GM23248 (cell line): Measurements from ENCODE around the gene CLEC3B.

Experiments
- EZH2 ChIP-seq: fragments of 200-600 bp; sonication (generic); IDR thresholded peaks from 2 replicates; pipeline ENCODE4 v1.6.1; 2018; ENCODE audit warnings: antibody characterized with exemption, mild to moderate bottlenecking; ENCODE audit not compliant: insufficient read depth, poor library complexity, severe bottlenecking
- EZH2phosphoT487 ChIP-seq: fragments of 200-600 bp; sonication (generic); IDR thresholded peaks from 2 replicates; pipeline ENCODE4 v1.6.1; 2018; ENCODE audit warnings: antibody characterized with exemption, moderate library complexity, mild to moderate bottlenecking, low read depth; ENCODE audit not compliant: insufficient read depth

- TF ChIP-seq EZH2 (no peak), EZH2phosphoT487 (no peak)
Measured at GRCh38 chr3:45041666-45042065, 15.6 kb downstream of the CLEC3B start.
